Stomach (tissue), 4 donors: ENCODE data around the gene MGAT4D.

Experiments
- CTCF ChIP-seq, 7 experiments: fragments of 450-650 bp in 4 of 7; fragments of 200-600 bp in 3 of 7; sonication (generic) in 3 of 7; IDR thresholded peaks; one replicate each; pipeline ENCODE4 v1.5.1; 2016 to 2019; ENCODE audit warnings: antibody characterized with exemption in 7 of 7, control low read depth in 2 of 7, mild to moderate bottlenecking in 1 of 7
- POLR2A ChIP-seq, 4 donors: fragments of 450-650 bp; IDR thresholded peaks; one replicate each; pipeline ENCODE4 v1.6.1; 2016; ENCODE audit warnings: antibody characterized with exemption in 4 of 4, control low read depth in 2 of 4, mild to moderate bottlenecking in 1 of 4, moderate library complexity in 1 of 4
- POLR2AphosphoS5 ChIP-seq, 3 donors: sonication (generic); formaldehyde crosslinking; IDR thresholded peaks; one replicate each; pipeline ENCODE4 v1.6.1; 2016; ENCODE audit warnings: antibody characterized with exemption in 3 of 3

- TF ChIP-seq CTCF (IDR thresholded peaks at IDR 0.05) (no peak), POLR2A (IDR thresholded peaks at IDR 0.05) (no peak), POLR2AphosphoS5 (IDR thresholded peaks at IDR 0.05) (no peak)
Observed at GRCh38 chr4:140400111-140400510, 98.0 kb downstream of the MGAT4D start.
